SH-SY5Y (cell line): ENCODE measurements around the gene PLEKHG4.

Source experiments
- GATA2 ChIP-seq: IDR thresholded peaks from 2 replicates; pipeline ENCODE4 v1.6.1; 2011; ENCODE audit warnings: mild to moderate bottlenecking, low read depth, low read length
- GATA3 ChIP-seq: IDR thresholded peaks from 2 replicates; pipeline ENCODE4 v1.6.1; 2011; ENCODE audit warnings: low read depth, mild to moderate bottlenecking, low read length, moderate library complexity

DNA sequence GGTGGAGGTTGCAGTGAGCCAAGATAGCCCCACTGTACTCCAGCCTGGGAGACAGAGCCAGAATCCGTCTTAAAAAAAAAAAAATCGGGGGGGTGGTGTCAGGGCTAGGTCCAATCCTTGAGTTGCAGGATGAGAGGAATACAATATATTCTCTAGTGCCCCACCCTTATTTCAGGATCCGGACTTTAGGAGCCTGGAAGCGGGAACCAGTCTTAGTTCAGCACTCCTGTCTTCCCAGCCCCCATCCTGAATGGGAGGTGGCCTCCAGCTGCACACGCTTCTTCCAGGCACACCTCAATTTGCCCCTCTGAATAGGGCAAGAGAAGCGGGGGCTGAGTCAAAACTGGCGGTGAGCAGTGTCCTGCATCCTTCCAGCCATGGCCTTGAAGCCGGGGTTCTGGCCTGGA, 33.7 kb upstream of the PLEKHG4 start:
- TF ChIP-seq GATA2: no peak
- TF ChIP-seq GATA3: no peak
